Breast epithelium (tissue), 3 donors: ENCODE results near the gene COL4A2.

Experiments used
- POLR2A ChIP-seq: fragments of 450-650 bp; IDR thresholded peaks from one replicate; pipeline ENCODE4 v1.6.1; 2016; ENCODE audit warnings: antibody characterized with exemption, mild to moderate bottlenecking, moderate library complexity
- POLR2AphosphoS5 ChIP-seq, 3 donors: sonication (generic); formaldehyde crosslinking; IDR thresholded peaks; one replicate each; pipeline ENCODE4 v1.6.1; 2017; ENCODE audit warnings: antibody characterized with exemption in 3 of 3
- TF ChIP-seq, protein P1 (sequence below), 3 donors: fragments of 450-650 bp; IDR thresholded peaks; one replicate each; pipeline ENCODE4 v1.5.1; 2016 to 2017; ENCODE audit warnings: antibody characterized with exemption in 3 of 3, mild to moderate bottlenecking in 3 of 3, moderate library complexity in 3 of 3

DNA sequence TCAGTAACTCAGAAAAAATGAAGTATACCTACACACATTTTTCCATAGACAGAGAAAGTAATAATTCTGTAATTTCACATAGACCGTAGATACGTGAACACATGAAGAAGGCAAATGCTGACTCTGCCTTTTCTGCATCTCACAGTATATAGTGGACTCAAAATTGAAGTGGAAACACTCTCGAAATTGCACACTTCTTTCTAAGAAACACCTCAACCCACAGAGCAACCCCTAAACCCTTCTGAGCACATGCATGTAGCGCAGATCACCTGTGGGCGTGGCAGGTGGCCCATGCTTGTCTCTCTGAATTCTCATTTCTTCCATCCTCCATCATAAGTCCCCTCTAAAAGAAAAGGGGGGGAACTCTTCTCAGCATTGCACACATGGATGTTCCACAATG is 34.9 kb upstream of the COL4A2 start:
- TF ChIP-seq, protein P1, sequence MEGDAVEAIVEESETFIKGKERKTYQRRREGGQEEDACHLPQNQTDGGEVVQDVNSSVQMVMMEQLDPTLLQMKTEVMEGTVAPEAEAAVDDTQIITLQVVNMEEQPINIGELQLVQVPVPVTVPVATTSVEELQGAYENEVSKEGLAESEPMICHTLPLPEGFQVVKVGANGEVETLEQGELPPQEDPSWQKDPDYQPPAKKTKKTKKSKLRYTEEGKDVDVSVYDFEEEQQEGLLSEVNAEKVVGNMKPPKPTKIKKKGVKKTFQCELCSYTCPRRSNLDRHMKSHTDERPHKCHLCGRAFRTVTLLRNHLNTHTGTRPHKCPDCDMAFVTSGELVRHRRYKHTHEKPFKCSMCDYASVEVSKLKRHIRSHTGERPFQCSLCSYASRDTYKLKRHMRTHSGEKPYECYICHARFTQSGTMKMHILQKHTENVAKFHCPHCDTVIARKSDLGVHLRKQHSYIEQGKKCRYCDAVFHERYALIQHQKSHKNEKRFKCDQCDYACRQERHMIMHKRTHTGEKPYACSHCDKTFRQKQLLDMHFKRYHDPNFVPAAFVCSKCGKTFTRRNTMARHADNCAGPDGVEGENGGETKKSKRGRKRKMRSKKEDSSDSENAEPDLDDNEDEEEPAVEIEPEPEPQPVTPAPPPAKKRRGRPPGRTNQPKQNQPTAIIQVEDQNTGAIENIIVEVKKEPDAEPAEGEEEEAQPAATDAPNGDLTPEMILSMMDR (IDR thresholded peaks at IDR 0.05) = no peak
- TF ChIP-seq POLR2A (no peak), POLR2AphosphoS5 (IDR thresholded peaks at IDR 0.05) (no peak)
